HG03108 (cell line): ENCODE results near the gene COL5A1.

ENCODE experiments used
- ATAC-seq: cut with Tn5 transposase; IDR thresholded peaks from one replicate; pipeline ENCODE4 v1.9.1; 2021; ENCODE audit warnings: moderate library complexity; ENCODE audit not compliant: unreplicated experiment

The COL5A1 gene

GRCh38 chr9:134606951-134607731 is 34.5 kb upstream of the COL5A1 start:
- no peak for ATAC-seq

- no peak for ATAC-seq
Measured at GRCh38 chr9:134607971-134608370, 33.6 kb upstream of the COL5A1 start.

- ATAC-seq = no peak
Measured at GRCh38 chr9:134611046-134611445, 30.6 kb upstream of the COL5A1 start.

- no peak for ATAC-seq
Measured at GRCh38 chr9:134612309-134612708, 29.3 kb upstream of the COL5A1 start.

- no peak for ATAC-seq
Measured at GRCh38 chr9:134612715-134613114, 28.9 kb upstream of the COL5A1 start.

- no peak for ATAC-seq
Measured at GRCh38 chr9:134614256-134614655, 27.3 kb upstream of the COL5A1 start.

GRCh38 chr9:134616341-134616740 is 25.3 kb upstream of the COL5A1 start:
- no peak for ATAC-seq

- no peak for ATAC-seq
Measured at GRCh38 chr9:134617246-134617645, 24.4 kb upstream of the COL5A1 start.

GRCh38 chr9:134617836-134618162 is 23.8 kb upstream of the COL5A1 start:
- ATAC-seq = no peak

- no peak for ATAC-seq
Measured at GRCh38 chr9:134618163-134618832, 23.3 kb upstream of the COL5A1 start.

GRCh38 chr9:134618833-134619447 is 22.7 kb upstream of the COL5A1 start:
- no peak for ATAC-seq

- ATAC-seq = no peak
Measured at GRCh38 chr9:134619448-134619982, 22.1 kb upstream of the COL5A1 start.

GRCh38 chr9:134619983-134620661 is 21.5 kb upstream of the COL5A1 start:
- no peak for ATAC-seq

GRCh38 chr9:134620751-134621557 is 20.6 kb upstream of the COL5A1 start:
- ATAC-seq = no peak

GRCh38 chr9:134621558-134622110 is 20.0 kb upstream of the COL5A1 start:
- ATAC-seq = no peak

- ATAC-seq = no peak
Measured at GRCh38 chr9:134622896-134623257, 18.7 kb upstream of the COL5A1 start.

- no peak for ATAC-seq
Measured at GRCh38 chr9:134623258-134624066, 18.1 kb upstream of the COL5A1 start.

GRCh38 chr9:134624137-134624591 is 17.4 kb upstream of the COL5A1 start:
- ATAC-seq = no peak

- no peak for ATAC-seq
Measured at GRCh38 chr9:134624621-134625181, 16.9 kb upstream of the COL5A1 start.
